GM11168 (cell line): ENCODE data around the gene RPS15A.
"Not testable (repeated sequence)": the region's sequence is repeated elsewhere in the genome, so short reads cannot be mapped to it uniquely, and the experiment has no call there.

Source experiments
- in situ Hi-C: fragments of 300-500 bp; cut with MboI; formaldehyde crosslinking; loops from one replicate; pipeline ENCODE4 v1.12.0; 2022; ENCODE audit warnings: low sequenced_read_pairs; ENCODE audit not compliant: unreplicated experiment

Gene RPS15A

DNA sequence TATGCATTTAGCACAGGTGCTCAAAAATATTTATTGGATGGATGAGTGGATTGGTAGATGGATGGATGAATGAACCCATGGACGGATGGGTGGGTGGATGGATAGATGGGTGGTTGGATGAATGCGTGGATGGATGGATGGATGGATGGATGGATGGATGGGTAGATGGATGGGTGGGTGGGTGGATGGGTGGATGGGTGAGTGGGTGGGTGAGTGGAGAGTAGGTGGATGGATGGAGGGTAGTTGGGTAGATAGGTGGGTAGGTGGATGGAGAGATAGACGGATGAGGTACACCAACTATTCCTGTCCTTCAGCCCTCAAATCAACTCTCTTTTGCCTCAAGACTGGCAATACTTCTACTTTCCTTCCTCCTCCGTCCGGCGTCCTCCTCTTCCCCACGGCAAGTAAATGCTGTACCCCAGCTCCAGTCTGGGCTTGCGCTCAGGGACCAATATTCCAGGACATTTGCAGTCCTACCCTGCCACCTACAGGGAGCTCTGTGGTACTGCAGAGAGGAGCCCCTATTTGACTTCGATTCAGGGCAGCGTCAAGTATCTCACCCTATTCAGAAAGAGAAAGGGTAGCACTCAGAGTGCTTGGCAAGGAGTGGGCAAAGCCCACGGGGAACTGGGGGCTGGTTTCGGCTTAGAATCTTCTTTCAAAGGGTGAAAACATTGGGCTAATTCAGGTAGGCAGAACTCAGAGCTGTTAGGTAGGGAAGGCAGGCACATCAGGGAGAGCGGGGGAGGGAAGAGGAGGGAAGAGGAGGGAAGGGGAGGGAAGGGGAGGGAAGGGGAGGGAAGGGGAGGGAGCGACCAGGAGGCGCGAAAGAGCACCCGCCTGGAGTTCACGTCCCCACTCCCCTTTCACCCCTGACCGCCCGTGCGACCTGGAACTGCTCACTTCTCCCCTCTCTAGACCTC, 30.3 kb downstream of the RPS15A start:
- in situ Hi-C loops: not testable (repeated sequence)

DNA sequence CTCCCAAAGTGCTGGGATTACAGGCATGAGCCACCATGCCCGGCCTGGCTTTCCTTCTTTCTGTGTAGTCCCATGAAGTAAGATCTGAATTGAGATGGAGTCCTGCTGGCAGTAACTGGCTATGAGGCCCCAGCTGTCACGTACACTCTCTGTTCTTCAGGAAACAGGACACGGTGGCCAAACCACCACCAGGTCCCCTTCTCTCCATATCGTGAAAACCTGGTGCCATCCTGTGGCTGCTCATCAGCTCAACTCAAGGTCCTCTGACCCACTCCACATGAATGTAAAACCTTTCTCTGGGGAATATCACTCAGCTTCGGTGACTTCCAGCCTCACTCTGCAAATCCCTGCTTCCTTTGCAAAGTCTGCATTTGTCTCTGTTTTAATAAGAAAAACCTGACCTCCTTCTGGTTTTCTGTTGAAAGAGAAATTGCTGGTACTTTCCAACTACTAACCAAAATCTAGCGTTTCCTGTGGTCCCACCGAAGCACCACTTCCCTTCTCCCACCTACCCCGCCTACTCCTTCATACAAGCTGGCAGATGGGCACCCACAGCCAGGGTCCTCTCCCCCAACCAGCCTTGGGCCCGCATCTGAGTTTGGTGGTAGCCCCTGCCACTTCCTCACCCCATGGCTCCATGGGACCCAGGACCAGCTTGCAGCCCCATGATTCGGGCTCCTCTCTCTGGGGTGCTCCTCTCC, 32.0 kb downstream of the RPS15A start:
- in situ Hi-C loops: not testable (repeated sequence)

- in situ Hi-C loops: not testable (repeated sequence)
These were observed 33.5 kb downstream of the RPS15A start for GRCh38 chr16:18756639-18757038.

DNA sequence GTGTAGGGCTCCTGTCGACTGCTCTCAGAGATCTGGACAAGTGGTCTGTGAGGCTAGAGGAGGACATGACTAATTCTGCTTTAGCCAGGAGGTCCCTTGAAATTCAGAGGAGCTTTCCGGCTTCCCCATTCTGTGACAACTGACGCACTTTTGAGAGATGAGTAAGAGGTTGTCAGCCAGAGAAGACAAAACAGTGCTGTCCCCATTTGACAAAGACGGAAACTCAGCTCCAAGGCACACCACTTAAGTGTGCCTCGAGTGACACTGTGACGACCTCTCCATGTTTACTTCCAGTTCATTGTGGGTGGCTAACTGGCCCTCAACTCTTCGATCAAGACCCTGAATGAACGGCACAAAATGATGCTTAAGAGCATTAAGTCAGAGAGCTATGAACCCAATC, 47.3 kb downstream of the RPS15A start:
- in situ Hi-C loops: not testable (repeated sequence)

DNA sequence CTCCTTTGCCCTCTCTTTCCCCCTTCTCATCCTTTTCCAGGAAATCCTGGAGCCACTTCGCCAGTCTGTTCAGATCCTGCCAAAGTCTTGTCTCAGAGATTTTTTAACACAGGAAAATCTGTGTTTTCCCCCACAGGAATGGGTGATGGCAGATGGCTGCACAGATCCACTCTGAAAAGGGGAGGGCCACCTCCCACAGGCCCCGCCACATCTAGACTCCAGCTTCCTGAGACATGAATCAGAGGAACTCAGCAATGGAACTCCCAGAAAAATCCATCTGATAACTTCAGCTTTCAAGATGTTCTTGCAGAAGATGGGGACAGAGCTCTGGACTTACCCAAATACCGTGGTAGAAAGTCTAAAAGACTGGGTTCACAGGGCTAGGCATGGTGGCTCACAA, 50.1 kb downstream of the RPS15A start:
- in situ Hi-C loops: not testable (repeated sequence)

GRCh38 chr16:18738768-18739167, 51.4 kb downstream of the RPS15A start:
- in situ Hi-C loops: not testable (repeated sequence)

- in situ Hi-C loops: not testable (repeated sequence)
These were observed 55.9 kb downstream of the RPS15A start for GRCh38 chr16:18734279-18734678.
